Measurements from ENCODE around the gene GSG1L2. TPM values are rescaled to one million over a fixed set of nuclear protein-coding genes. Genes with fewer than 3 reads are reported as not detected.

Gene GSG1L2
- total RNA-seq, 6 experiments from 2014 or later, result not detected

- Histone ChIP-seq H3K27ac (no peak overlapping the region), H3K9me3 (no peaks in the 10 kb centered on the region), H3K4me1 (no peaks in the 10 kb centered on the region), H3K27me3 (no peaks in the 10 kb centered on the region), H3K4me3 (no peak overlapping the region), H3K36me3 (no peaks in the 10 kb centered on the region)
- DNase-seq (no peak), ATAC-seq (no peak)
- TF ChIP-seq POLR2A (IDR thresholded peaks at IDR 0.05), result no peak
- TF ChIP-seq CTCF (IDR thresholded peaks at IDR 0.05), result no peak
- 78% methylated on average over 14 of the region's 27 CpGs for whole genome bisulfite sequencing (ENCODE audit: insufficient coverage, low coverage, low lambda C conversion rate, missing lambda C conversion rate)
- intact Hi-C loops (cut with DNase I), result no loop called here
Observed at GRCh38 chr17:9771465-9771864, 50.4 kb downstream of the GSG1L2 start.

- Histone ChIP-seq H3K4me1 (no peaks in the 10 kb centered on the region), H3K27me3 (no peaks in the 10 kb centered on the region), H3K4me3 (no peak overlapping the region), H3K27ac (no peak overlapping the region), H3K36me3 (no peaks in the 10 kb centered on the region), H3K9me3 (no peaks in the 10 kb centered on the region)
- intact Hi-C loops (cut with DNase I), result no loop called here
- TF ChIP-seq CTCF (IDR thresholded peaks at IDR 0.05), result no peak
- TF ChIP-seq POLR2A (IDR thresholded peaks at IDR 0.05), result no peak
- ATAC-seq (peak in 1 of 4 donors; percentile 12), DNase-seq (no peak)
- 51% methylated on average over 4 of the region's 15 CpGs for WGBS (ENCODE audit: insufficient coverage, low coverage, low lambda C conversion rate, missing lambda C conversion rate)
Observed at GRCh38 chr17:9769036-9769695, 52.7 kb downstream of the GSG1L2 start.

GRCh38 chr17:9768381-9768934 lies 53.4 kb downstream of the GSG1L2 start:
- TF ChIP-seq CTCF (IDR thresholded peaks at IDR 0.05) (peak; percentile 42 to 75 (median 67)), POLR2A (IDR thresholded peaks at IDR 0.05) (no peak)
- intact Hi-C loops (cut with DNase I), result no loop called here
- 15% methylated on average over 5 of the region's 5 CpGs for WGBS (ENCODE audit: insufficient coverage, low coverage, low lambda C conversion rate, missing lambda C conversion rate)
- Histone ChIP-seq H3K27me3 (no peaks in the 10 kb centered on the region), H3K4me3 (no peak overlapping the region), H3K9me3 (no peaks in the 10 kb centered on the region), H3K36me3 (no peaks in the 10 kb centered on the region), H3K27ac (no peak overlapping the region), H3K4me1 (no peaks in the 10 kb centered on the region)
- ATAC-seq (peak; percentile 12 to 63 (median 47)), DNase-seq (no peak)

- TF ChIP-seq CTCF (IDR thresholded peaks at IDR 0.05) (no peak), POLR2A (IDR thresholded peaks at IDR 0.05) (no peak)
- 60% methylated on average over 5 of the region's 7 CpGs for WGBS (ENCODE audit: insufficient coverage, low coverage, low lambda C conversion rate, missing lambda C conversion rate)
Observed at GRCh38 chr17:9767432-9767991, 54.4 kb downstream of the GSG1L2 start.

More at GRCh38 chr17:9767432-9767991, 54.4 kb downstream of the GSG1L2 start:
- H3K4me1 ChIP-seq, result no peaks in the 10 kb centered on the region
- intact Hi-C loops (cut with DNase I), result no loop called here
- H3K27ac ChIP-seq, result no peak overlapping the region
- DNase-seq (no peak), ATAC-seq (no peak)
- H3K9me3 ChIP-seq, result no peaks in the 10 kb centered on the region
- H3K36me3 ChIP-seq, result no peaks in the 10 kb centered on the region
- H3K4me3 ChIP-seq, result no peak overlapping the region
- no peaks in the 10 kb centered on the region for H3K27me3 ChIP-seq

Data from right lobe of liver (tissue), 6 donors.